Coronary artery (tissue), 2 donors: ENCODE measurements around the gene GFER.

Experiments
- DNase-seq: peaks from one replicate; pipeline ENCODE4 v3.0.0-alpha.2; 2017; ENCODE audit warnings: low spot score
- H3K27ac ChIP-seq, 2 donors: fragments of 200-600 bp; sonication (generic); one replicate each; pipeline ENCODE4 v1.5.1; 2016 to 2019
- H3K4me3 ChIP-seq: fragments of 200-600 bp; sonication (generic); 2 replicates; pipeline ENCODE4 v1.5.1; 2016; ENCODE audit warnings: mild to moderate bottlenecking, moderate library complexity
- TF ChIP-seq, protein P1 (sequence below): fragments of 200-600 bp; sonication (generic); IDR thresholded peaks from one replicate; pipeline ENCODE4 v1.5.1; 2019; ENCODE audit warnings: antibody characterized with exemption

The GFER gene

GRCh38 chr16:1990351-1991134 lies 6.5 kb downstream of the GFER start:
- TF ChIP-seq, protein P1, sequence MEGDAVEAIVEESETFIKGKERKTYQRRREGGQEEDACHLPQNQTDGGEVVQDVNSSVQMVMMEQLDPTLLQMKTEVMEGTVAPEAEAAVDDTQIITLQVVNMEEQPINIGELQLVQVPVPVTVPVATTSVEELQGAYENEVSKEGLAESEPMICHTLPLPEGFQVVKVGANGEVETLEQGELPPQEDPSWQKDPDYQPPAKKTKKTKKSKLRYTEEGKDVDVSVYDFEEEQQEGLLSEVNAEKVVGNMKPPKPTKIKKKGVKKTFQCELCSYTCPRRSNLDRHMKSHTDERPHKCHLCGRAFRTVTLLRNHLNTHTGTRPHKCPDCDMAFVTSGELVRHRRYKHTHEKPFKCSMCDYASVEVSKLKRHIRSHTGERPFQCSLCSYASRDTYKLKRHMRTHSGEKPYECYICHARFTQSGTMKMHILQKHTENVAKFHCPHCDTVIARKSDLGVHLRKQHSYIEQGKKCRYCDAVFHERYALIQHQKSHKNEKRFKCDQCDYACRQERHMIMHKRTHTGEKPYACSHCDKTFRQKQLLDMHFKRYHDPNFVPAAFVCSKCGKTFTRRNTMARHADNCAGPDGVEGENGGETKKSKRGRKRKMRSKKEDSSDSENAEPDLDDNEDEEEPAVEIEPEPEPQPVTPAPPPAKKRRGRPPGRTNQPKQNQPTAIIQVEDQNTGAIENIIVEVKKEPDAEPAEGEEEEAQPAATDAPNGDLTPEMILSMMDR, result no peak
- Histone ChIP-seq H3K4me3 (peak overlapping the region; percentile 58), H3K27ac (no peak overlapping the region)
- DNase-seq, result no peak

- no peak for DNase-seq
- Histone ChIP-seq H3K4me3 (peak overlapping the region; percentile 64), H3K27ac (no peak overlapping the region)
- TF ChIP-seq, protein P1, result no peak
These were observed 7.2 kb downstream of the GFER start for GRCh38 chr16:1991135-1991551.

DNA sequence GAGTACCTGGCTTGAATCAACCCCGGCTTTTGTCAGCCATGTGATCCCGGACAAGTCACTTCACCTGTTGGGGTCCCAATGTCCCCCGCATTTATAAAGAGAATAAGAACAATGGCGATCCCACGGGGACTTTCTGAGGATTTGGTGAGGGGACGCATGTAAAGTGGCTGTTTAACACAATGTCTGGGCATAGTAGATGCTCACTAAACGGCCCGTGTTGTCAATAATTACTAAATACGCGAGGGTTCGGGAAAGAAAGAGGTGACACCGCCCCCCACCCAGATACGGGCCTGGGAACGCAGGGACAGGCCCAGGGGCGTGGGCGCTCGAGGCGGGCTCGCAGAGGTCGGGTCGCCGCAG lies 7.6 kb downstream of the GFER start:
- no peak for DNase-seq
- peak overlapping the region; percentile 64 for H3K4me3 ChIP-seq
- TF ChIP-seq, protein P1, result no peak
- peak overlapping the region in 1 of 2 donors; percentile 19 for H3K27ac ChIP-seq

DNA sequence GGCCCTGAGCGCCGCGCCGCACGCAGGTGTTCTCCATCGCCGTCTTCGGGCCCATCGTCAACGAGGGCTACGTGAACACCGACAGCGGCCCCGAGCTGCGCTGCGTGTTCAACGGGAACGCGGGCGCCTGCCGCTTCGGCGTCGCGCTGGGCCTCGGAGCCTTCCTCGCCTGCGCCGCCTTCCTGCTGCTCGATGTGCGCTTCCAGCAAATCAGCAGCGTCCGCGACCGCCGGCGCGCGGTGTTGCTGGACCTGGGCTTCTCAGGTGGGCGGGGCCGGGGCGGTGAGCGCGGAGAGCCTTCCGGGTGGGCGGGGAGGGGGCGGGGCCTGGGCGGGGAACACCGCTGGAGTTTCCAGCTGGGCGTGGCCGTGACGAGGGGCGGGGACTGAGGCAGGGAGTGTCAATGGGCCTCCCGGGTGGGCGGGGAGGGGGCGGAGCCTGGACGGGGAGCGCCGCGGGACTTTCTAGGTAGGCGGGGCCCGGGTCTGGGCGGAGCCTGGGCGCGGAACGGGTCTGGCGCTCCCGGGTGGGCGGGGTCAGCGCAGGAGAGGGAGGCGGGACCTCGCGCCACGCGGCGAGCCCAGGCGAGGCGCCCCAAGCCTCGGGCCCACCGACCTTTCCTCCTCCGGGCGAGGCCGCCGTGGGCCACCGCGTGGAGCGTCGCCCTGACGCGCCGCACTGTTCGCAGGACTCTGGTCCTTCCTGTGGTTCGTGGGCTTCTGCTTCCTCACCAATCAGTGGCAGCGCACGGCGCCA lies 8.1 kb downstream of the GFER start:
- Histone ChIP-seq H3K27ac (peak overlapping the region in 1 of 2 donors; percentile 19), H3K4me3 (peak overlapping the region; percentile 64)
- peak; percentile 92 for DNase-seq
- TF ChIP-seq, protein P1, result no peak

DNA sequence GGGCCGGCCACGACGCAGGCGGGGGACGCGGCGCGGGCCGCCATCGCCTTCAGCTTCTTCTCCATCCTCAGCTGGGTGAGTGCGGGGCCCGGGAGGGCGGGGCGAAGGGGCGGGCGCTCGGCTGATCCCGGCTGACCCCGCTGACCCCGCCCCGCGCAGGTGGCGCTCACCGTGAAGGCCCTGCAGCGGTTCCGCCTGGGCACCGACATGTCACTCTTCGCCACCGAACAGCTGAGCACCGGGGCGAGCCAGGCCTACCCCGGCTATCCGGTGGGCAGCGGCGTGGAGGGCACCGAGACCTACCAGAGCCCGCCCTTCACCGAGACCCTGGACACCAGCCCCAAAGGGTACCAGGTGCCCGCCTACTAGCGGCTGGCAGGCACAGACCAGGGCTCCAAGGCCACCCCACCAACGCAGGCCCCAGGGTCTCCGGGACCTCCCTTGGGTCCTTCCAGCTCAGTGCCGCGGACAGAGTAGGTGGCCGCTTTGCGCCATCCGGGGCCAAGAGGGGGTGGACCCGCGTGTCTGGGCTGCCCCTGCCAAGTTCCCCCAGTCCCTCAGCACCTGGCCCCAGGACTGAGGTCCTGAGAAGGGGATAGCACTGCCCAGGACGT lies 8.8 kb downstream of the GFER start:
- H3K4me3 ChIP-seq, result peak overlapping the region; percentile 64
- no peak overlapping the region for H3K27ac ChIP-seq
- DNase-seq, result no peak
- TF ChIP-seq, protein P1, result no peak

GRCh38 chr16:1993731-1994131 lies 9.7 kb downstream of the GFER start:
- no peak overlapping the region for H3K27ac ChIP-seq
- DNase-seq, result no peak
- TF ChIP-seq, protein P1, result no peak
- H3K4me3 ChIP-seq, result no peak overlapping the region
